Lower leg skin (tissue), 3 donors: ENCODE data around the gene RPRD1B.

Experiments
- POLR2A ChIP-seq, 2 donors: fragments of 450-650 bp; IDR thresholded peaks; one replicate each; pipeline ENCODE4 v1.6.1; 2016 to 2017; ENCODE audit warnings: antibody characterized with exemption in 2 of 2, mild to moderate bottlenecking in 1 of 2, moderate library complexity in 1 of 2
- TF ChIP-seq, protein P1 (sequence below), 3 donors: fragments of 450-650 bp; IDR thresholded peaks; one replicate each; pipeline ENCODE4 v1.5.1; 2016; ENCODE audit warnings: antibody characterized with exemption in 3 of 3, mild to moderate bottlenecking in 3 of 3, moderate library complexity in 2 of 3

DNA sequence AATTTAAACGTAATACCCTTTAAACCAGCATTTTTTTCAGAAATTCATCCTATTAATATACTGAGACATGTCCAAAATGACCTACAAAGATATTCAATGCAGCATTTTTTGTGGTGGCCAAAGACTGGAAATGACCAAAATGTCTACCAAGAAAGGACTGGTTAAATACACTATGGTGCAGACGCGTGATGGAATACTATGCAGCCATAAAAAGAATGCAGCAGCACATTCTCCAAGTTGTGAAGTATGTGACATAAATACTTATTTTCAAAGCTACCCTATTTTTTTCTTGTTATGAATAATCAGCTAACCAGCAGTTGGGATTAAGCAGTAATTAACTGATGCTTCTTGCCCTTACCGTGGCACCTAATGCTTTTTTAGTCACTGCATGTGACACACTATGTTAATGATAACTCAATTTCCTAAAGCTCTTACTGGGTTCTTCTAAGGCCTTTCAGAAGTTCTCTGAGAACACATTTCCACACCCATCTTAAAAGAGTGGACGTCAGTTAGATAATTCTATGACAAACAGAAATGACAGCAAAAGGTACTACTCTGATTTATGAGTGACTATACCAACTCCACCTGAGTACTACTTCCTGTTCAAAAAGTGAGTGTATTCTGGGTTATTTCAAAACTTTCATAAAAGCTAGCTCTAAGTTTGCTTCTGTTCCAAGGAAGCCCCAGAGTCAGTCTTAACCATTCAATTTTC is 25.2 kb upstream of the RPRD1B start:
- TF ChIP-seq, protein P1, sequence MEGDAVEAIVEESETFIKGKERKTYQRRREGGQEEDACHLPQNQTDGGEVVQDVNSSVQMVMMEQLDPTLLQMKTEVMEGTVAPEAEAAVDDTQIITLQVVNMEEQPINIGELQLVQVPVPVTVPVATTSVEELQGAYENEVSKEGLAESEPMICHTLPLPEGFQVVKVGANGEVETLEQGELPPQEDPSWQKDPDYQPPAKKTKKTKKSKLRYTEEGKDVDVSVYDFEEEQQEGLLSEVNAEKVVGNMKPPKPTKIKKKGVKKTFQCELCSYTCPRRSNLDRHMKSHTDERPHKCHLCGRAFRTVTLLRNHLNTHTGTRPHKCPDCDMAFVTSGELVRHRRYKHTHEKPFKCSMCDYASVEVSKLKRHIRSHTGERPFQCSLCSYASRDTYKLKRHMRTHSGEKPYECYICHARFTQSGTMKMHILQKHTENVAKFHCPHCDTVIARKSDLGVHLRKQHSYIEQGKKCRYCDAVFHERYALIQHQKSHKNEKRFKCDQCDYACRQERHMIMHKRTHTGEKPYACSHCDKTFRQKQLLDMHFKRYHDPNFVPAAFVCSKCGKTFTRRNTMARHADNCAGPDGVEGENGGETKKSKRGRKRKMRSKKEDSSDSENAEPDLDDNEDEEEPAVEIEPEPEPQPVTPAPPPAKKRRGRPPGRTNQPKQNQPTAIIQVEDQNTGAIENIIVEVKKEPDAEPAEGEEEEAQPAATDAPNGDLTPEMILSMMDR (IDR thresholded peaks at IDR 0.05): no peak
- TF ChIP-seq POLR2A (IDR thresholded peaks at IDR 0.05): no peak
